Adrenal gland (tissue), 5 donors: ENCODE results near the gene NUDT2.

ENCODE experiments used
- POLR2A ChIP-seq, 2 donors: fragments of 450-650 bp; IDR thresholded peaks; one replicate each; pipeline ENCODE4 v1.6.1; 2017; ENCODE audit warnings: antibody characterized with exemption in 2 of 2, mild to moderate bottlenecking in 2 of 2, moderate library complexity in 1 of 2
- TF ChIP-seq, protein P1 (sequence below), 6 experiments: fragments of 450-650 bp in 4 of 6; fragments of 200-600 bp in 2 of 6; sonication (generic) in 1 of 6; IDR thresholded peaks; 1 replicate in 5 of 6; 2 replicates in 1 of 6; pipeline versions ENCODE4 v1.5.1 to v1.8.0; 2016 to 2021; ENCODE audit warnings: antibody characterized with exemption in 6 of 6, mild to moderate bottlenecking in 2 of 6, moderate library complexity in 1 of 6
- donor health status: DM: no; HTN: no; CAD: no.

DNA sequence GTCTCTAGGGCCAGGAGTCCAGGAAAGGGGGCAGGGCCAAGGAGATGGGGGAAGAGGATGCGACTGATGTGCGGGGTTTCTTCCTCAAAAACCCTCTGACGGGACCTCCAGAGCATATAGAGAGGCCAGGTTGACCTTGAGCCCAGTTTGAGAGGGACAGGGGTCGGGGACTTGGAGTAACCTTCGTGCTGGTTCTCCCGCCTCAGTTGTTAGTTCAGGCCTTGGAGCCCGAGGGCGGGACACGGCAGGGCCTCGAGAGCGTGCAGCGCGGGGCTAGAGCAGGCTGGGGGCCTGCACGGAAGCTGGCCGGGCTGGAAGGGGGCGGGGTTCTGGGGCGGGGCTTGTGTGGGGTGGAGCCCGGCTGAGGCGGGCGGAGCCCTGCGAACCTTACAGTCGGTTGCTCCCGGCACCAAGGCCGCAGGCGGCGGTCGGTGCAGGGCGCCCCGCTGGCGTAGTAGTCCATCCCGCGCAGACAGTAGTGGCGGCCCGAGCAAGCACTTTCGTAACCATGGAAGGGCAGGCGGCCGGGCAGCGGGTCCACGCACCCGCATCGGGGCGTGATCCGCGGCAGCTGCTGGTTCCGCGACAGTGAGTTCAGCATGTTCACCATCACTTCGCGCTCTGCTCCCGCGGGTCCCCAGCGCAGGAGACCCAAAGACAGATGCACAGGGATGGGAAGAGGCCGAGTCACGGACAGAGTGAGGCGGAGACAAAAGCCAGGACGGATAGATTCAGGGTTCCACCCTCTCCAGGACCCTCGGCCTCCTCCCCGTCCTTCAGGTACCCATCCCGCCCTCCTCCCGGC lies 51.3 kb downstream of the NUDT2 start:
- TF ChIP-seq, protein P1, sequence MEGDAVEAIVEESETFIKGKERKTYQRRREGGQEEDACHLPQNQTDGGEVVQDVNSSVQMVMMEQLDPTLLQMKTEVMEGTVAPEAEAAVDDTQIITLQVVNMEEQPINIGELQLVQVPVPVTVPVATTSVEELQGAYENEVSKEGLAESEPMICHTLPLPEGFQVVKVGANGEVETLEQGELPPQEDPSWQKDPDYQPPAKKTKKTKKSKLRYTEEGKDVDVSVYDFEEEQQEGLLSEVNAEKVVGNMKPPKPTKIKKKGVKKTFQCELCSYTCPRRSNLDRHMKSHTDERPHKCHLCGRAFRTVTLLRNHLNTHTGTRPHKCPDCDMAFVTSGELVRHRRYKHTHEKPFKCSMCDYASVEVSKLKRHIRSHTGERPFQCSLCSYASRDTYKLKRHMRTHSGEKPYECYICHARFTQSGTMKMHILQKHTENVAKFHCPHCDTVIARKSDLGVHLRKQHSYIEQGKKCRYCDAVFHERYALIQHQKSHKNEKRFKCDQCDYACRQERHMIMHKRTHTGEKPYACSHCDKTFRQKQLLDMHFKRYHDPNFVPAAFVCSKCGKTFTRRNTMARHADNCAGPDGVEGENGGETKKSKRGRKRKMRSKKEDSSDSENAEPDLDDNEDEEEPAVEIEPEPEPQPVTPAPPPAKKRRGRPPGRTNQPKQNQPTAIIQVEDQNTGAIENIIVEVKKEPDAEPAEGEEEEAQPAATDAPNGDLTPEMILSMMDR (IDR thresholded peaks at IDR 0.05) = no peak
- peak; percentile 30 to 57 for TF ChIP-seq POLR2A (IDR thresholded peaks at IDR 0.05)
